AG04450 (cell line): ENCODE results near the gene VSIG10L2. TPM values are rescaled to one million over a fixed set of nuclear protein-coding genes. Genes with fewer than 3 reads are reported as not detected.

Experiments
- CTCF ChIA-PET: fragments of 300-600, 350-600 bp; formaldehyde crosslinking; extraction: SDS; loops from one replicate; lab custom pipeline; 2022; ENCODE audit warnings: antibody characterized with exemption, inconsistent platforms; lab: Charles Lee
- POLR2A ChIA-PET: fragments of 350-600 bp; formaldehyde crosslinking; extraction: SDS; loops from one replicate; lab custom pipeline; 2021; ENCODE audit warnings: antibody characterized with exemption, inconsistent platforms; lab: Yijun Ruan, JAX
- DNase-seq: peaks from one replicate; pipeline ENCODE4 v3.0.0-alpha.2; 2011; ENCODE audit warnings: low read depth, low spot score
- H3K27ac ChIP-seq: one replicate; pipeline ENCODE4 v1.5.1; 2012; ENCODE audit warnings: low read depth, low read length, control low read depth
- H3K27me3 ChIP-seq: one replicate; pipeline ENCODE4 v1.6.0; 2012; ENCODE audit warnings: low read length; ENCODE audit not compliant: control insufficient read depth, insufficient read depth
- H3K4me3 ChIP-seq: 2 replicates; pipeline ENCODE4 v1.5.1; 2011; ENCODE audit warnings: mild to moderate bottlenecking, low read depth, low read length, control low read depth
- H3K9me3 ChIP-seq: 2 replicates; pipeline ENCODE4 v1.5.1; 2012; ENCODE audit warnings: low read length; ENCODE audit not compliant: control insufficient read depth, insufficient read depth
- polyA plus RNA-seq: library from polyadenylated mRNA; depleted of rRNA; stranded (reverse); fragments of >200 nt; gene quantifications from 2 replicates; pipeline ENCODE4 v1.2.3, GENCODE V29; 2011
- TF ChIP-seq, protein P1 (sequence below): IDR thresholded peaks from 2 replicates; pipeline ENCODE4 v1.5.1; 2011; ENCODE audit warnings: low read depth, low read length, control low read depth, inconsistent platforms

The VSIG10L2 gene
- polyA plus RNA-seq, 1 experiment: not detected

DNA sequence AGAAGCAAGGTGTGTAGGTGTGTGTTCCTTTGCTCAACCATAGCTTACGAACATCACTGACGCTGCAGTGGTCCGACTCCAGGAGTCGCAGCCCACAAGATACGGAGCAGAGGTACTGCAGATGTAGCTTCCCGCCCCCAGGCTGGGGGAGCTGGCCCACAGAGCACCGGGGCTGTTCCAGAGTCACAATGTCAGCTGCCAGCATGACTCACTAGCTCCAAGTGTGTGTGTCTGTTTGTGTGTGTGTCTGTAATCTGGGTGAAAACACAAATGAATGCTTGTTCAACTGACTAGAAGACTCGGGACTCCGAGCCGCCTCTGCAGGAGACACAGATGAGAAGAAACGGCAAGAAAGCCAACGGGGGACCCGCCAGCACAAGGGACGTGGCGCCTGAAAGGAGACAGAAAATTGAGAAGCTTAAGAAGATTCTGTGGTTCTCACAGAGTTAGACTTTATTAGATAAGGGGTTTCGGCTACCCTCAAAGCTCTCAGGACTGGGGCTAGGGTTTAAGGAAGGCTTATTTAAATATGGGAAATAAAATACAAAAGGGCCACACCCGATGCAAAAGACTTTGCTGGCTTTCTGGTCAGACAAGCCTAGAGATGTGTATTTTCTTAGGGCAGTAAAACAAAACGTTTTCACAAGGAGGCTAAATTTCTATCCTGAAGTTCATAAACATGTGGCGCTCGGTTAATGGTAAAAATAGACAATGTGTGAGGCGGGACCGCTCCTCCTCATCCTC, 10.7 kb downstream of the VSIG10L2 start:
- Histone ChIP-seq H3K9me3 (no peaks in the 10 kb centered on the region; the same call in 1 of the 2 replicates), H3K4me3 (no peak overlapping the region), H3K27me3 (peaks cover 31% of the 10 kb centered on the region), H3K27ac (no peak overlapping the region)
- ChIA-PET POLR2A (no interaction called here), CTCF (no interaction called here)
- DNase-seq: no peak
- TF ChIP-seq, protein P1, sequence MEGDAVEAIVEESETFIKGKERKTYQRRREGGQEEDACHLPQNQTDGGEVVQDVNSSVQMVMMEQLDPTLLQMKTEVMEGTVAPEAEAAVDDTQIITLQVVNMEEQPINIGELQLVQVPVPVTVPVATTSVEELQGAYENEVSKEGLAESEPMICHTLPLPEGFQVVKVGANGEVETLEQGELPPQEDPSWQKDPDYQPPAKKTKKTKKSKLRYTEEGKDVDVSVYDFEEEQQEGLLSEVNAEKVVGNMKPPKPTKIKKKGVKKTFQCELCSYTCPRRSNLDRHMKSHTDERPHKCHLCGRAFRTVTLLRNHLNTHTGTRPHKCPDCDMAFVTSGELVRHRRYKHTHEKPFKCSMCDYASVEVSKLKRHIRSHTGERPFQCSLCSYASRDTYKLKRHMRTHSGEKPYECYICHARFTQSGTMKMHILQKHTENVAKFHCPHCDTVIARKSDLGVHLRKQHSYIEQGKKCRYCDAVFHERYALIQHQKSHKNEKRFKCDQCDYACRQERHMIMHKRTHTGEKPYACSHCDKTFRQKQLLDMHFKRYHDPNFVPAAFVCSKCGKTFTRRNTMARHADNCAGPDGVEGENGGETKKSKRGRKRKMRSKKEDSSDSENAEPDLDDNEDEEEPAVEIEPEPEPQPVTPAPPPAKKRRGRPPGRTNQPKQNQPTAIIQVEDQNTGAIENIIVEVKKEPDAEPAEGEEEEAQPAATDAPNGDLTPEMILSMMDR: no peak

DNA sequence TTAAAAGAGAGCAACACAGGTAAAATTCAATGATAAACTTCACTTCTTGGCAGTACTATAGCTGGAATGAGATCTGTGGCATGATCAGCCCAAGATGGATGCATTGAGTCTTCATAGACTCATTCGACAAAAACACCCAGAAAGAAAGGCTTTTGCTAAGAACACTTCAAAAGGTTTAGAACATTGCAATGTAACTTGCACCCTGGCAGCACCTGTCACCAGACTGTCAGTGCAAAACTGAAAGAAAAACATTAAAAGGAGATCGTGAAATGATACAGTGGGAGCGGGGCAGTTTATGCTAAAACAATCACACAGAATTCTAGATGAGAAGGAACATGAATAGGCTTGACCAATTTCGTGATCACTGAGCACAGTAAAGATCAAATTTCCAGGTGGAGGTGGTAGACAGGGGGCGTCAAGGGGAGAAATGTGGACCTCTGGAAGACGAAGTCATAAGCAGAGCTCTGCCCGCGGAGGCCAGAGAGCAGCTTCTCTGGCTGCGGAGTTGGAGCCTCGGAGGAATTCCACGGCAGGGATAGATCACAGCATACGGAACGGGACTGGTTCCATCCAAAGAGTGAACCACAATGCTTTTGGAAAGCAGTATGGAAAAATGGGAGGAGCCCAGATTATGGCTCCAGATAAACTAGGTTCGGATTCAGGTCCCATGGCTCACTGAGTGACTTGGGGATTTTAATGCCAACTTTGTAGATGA, 11.9 kb downstream of the VSIG10L2 start:
- Histone ChIP-seq H3K9me3 (no peaks in the 10 kb centered on the region; the same call in 1 of the 2 replicates), H3K4me3 (no peak overlapping the region), H3K27ac (no peak overlapping the region), H3K27me3 (peaks cover 28% of the 10 kb centered on the region)
- POLR2A ChIA-PET: no interaction called here
- CTCF ChIA-PET: no interaction called here
- TF ChIP-seq, protein P1: no peak
- no peak for DNase-seq

DNA sequence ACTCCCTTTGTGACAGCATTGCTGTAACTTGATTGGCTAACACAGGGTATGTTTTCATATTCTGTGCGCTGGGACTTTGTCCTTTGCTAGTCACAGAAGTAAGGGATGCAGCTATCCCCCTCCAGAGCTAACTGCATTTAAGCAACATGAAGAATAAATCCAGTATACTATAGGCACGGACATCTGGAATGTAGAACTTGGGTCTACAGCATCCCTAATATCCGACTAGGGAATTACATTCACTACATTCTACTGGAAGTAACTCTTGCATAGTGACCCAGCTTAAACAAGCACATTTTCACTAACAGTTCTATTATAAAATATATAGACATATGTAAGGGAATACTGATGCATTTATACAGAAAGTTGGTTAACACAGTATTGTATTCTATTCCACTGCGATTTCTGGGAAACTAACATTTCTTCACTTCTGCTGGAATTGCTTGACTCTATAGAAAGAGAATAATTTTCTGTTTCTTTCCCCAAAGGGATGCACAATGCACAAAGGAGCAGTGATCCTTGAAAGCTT, 13.1 kb downstream of the VSIG10L2 start:
- ChIA-PET POLR2A (no interaction called here), CTCF (no interaction called here)
- TF ChIP-seq, protein P1: no peak

DNA sequence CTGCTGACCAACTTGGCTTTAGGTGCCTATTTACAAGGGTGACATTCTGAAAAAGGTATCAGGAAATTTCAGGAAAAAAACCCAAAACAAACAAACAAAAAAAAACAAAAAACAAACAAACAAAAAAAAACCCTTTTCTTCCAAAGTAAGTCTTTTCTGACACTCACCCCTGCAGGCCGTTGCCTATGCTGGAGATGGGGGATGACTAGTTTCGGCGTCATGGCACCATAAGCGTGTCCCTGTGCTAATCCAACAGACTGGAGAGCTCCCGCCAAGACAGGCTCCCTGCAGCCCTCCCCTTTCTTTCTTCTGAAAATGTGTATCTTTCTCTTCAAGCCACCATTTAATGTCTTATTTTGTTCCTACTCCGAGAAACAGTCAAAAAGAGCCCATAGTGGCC, 13.7 kb downstream of the VSIG10L2 start:
- CTCF ChIA-PET: no interaction called here
- TF ChIP-seq, protein P1: no peak

More for the DNA sequence above, 13.1 kb downstream of the VSIG10L2 start:
- no peak for DNase-seq
- Histone ChIP-seq H3K4me3 (no peak overlapping the region), H3K9me3 (no peaks in the 10 kb centered on the region), H3K27me3 (peaks cover 19% of the 10 kb centered on the region), H3K27ac (no peak overlapping the region)

DNA sequence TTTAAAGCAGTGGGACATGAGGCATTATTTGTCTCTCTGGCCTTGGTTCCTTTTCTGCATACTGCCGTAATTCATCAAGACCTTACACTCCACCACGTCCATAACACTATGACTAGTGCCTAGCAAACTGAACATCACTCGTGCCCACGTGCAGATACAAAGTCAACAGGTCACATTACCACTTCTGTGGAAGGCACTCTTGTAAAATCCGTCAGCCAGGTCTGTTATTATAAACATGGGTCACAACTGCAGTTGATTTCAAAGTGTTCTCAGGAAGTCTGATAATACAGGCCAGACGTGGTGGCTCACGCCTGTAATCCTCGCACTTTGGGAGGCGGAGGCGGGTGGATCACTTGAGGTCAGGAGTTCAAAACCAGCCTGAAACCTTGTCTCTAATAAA, 14.1 kb downstream of the VSIG10L2 start:
- Histone ChIP-seq H3K27me3 (peaks cover 19% of the 10 kb centered on the region), H3K27ac (no peak overlapping the region), H3K4me3 (no peak overlapping the region), H3K9me3 (no peaks in the 10 kb centered on the region)
- ChIA-PET CTCF (no interaction called here), POLR2A (no interaction called here)
- no peak for DNase-seq
- TF ChIP-seq, protein P1: no peak

More for the DNA sequence above, 13.7 kb downstream of the VSIG10L2 start:
- Histone ChIP-seq H3K27me3 (peaks cover 19% of the 10 kb centered on the region), H3K4me3 (no peak overlapping the region), H3K27ac (no peak overlapping the region), H3K9me3 (no peaks in the 10 kb centered on the region)
- POLR2A ChIA-PET: no interaction called here
- no peak for DNase-seq
